Osteocyte (in vitro differentiated cells): ENCODE results near the gene ITPKB. TPM values are rescaled to one million over a fixed set of nuclear protein-coding genes. Genes with fewer than 3 reads are reported as not detected.
A peak's percentile ranks its signal among the peaks of the same experiment; 100 is the strongest.

Experiments used
- DNase-seq: peaks from one replicate; pipeline ENCODE4 v3.0.0; 2021; ENCODE audit warnings: mixed read lengths; ENCODE audit not compliant: unreplicated experiment; ENCODE audit errors: extremely low spot score
- H3K27ac Mint-ChIP-seq: one replicate; pipeline ENCODE4 v1.8.0; 2021; ENCODE audit warnings: mild to moderate bottlenecking, mixed read lengths; ENCODE audit not compliant: unreplicated experiment
- H3K27me3 Mint-ChIP-seq: one replicate; pipeline ENCODE4 v1.8.0; 2021; ENCODE audit warnings: mixed read lengths; ENCODE audit not compliant: unreplicated experiment
- H3K36me3 Mint-ChIP-seq: one replicate; pipeline ENCODE4 v1.8.0; 2021; ENCODE audit warnings: mixed read lengths; ENCODE audit not compliant: unreplicated experiment
- H3K4me1 Mint-ChIP-seq: one replicate; pipeline ENCODE4 v1.8.0; 2021; ENCODE audit warnings: mixed read lengths; ENCODE audit not compliant: unreplicated experiment
- H3K4me3 Mint-ChIP-seq: one replicate; pipeline ENCODE4 v1.8.0; 2021; ENCODE audit warnings: mild to moderate bottlenecking, moderate library complexity, mixed read lengths; ENCODE audit not compliant: unreplicated experiment
- H3K9me3 Mint-ChIP-seq: one replicate; pipeline ENCODE4 v1.8.0; 2021; ENCODE audit warnings: mixed read lengths; ENCODE audit not compliant: unreplicated experiment
- total RNA-seq: library from RNA; stranded (reverse); gene quantifications from 2 replicates; pipeline ENCODE4 v1.2.1, GENCODE V29; 2021
- TF ChIP-seq, protein P1 (sequence below): fragments of 200-600 bp; sonication (generic); IDR thresholded peaks from 2 replicates; pipeline ENCODE4 v1.5.0; 2021; ENCODE audit warnings: antibody characterized with exemption, mild to moderate bottlenecking, moderate library complexity

The ITPKB gene
- total RNA-seq, 1 donor from 2014 or later, result 28.3 TPM

GRCh38 chr1:226605318-226605950 is 133.6 kb downstream of the ITPKB start:
- TF ChIP-seq, protein P1, sequence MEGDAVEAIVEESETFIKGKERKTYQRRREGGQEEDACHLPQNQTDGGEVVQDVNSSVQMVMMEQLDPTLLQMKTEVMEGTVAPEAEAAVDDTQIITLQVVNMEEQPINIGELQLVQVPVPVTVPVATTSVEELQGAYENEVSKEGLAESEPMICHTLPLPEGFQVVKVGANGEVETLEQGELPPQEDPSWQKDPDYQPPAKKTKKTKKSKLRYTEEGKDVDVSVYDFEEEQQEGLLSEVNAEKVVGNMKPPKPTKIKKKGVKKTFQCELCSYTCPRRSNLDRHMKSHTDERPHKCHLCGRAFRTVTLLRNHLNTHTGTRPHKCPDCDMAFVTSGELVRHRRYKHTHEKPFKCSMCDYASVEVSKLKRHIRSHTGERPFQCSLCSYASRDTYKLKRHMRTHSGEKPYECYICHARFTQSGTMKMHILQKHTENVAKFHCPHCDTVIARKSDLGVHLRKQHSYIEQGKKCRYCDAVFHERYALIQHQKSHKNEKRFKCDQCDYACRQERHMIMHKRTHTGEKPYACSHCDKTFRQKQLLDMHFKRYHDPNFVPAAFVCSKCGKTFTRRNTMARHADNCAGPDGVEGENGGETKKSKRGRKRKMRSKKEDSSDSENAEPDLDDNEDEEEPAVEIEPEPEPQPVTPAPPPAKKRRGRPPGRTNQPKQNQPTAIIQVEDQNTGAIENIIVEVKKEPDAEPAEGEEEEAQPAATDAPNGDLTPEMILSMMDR, result no peak
- H3K4me3 Mint-ChIP-seq, result no peak overlapping the region
- no peaks in the 10 kb centered on the region for H3K36me3 Mint-ChIP-seq
- no peaks in the 10 kb centered on the region for H3K9me3 Mint-ChIP-seq
- peaks cover 36% of the 10 kb centered on the region for H3K4me1 Mint-ChIP-seq
- H3K27me3 Mint-ChIP-seq, result peaks cover 9% of the 10 kb centered on the region
- no peak for DNase-seq
- no peak overlapping the region for H3K27ac Mint-ChIP-seq

DNA sequence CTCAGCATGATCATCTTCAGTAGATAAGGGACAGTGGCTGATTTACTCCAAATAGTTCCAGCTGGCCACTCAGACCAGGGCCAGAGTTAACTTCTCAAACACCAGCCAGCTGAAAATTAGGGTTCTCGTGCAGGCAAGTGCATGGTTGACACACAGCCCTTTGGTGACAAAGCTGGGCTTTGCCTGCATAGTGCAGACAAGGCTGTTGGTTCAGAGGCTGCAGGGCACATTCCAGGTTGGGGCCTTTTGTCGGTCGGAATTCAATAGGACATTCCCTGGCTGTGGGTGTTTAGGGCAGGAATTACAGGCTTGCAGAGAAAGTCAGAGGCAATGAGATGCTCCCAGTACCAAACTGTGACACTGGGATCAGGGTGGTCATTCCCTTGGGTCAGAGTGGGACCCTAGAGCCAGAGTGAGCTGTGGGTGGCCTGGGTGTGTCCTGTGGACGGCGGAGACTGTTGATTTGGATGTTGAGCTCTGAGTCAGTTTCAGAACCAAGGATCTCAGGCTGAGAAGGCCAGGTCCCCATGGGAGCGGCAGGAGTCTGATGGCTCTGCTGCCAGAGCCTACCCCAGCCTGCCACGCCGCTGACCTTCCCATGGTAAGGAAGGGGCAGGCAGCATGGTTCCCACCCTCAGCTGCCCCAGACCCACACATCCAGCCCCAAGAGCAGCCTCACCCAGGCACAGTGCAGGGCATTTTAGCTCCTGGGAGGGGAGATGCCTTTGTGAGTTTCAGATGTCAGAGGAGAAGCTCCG is 134.3 kb downstream of the ITPKB start:
- H3K27me3 Mint-ChIP-seq, result peaks cover 12% of the 10 kb centered on the region
- H3K4me1 Mint-ChIP-seq, result peaks cover 36% of the 10 kb centered on the region
- no peak overlapping the region for H3K27ac Mint-ChIP-seq
- DNase-seq, result no peak
- TF ChIP-seq, protein P1, result no peak
- no peaks in the 10 kb centered on the region for H3K36me3 Mint-ChIP-seq
- no peak overlapping the region for H3K4me3 Mint-ChIP-seq
- H3K9me3 Mint-ChIP-seq, result no peaks in the 10 kb centered on the region

DNA sequence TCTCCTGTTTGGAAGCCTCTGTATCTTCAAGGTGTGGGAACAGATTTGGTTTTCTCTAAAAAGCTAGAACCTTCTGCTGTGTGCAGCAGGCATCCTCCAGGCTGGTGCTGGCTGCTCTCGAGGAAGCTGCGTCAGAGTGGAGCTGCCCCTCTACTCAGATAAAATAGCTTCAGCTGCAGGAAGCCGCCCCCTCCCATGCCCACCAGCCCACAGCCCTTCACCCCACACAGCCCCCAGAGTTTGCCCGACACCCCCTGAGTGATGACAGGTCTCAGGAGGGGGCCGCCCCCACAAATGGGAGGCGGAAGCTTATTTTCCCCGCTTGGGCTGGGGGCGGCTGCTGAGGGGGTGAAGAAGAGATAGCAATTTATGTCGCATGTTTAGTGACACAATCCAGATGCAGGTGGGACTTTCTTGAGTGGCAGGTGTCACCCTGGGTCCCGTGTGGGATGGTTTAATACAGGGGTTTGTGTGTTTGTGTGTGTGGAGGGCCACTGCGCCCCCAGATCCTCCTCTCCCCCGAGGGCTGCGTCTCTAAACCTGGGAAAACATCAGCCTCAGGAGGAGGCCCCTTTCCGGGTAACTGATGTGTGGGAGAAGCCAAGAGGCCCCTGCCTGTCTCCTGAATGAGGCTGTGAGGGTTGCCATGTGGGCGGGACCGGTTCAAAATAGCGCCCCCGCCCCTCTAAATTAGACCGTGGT is 135.1 kb downstream of the ITPKB start:
- H3K27ac Mint-ChIP-seq, result no peak overlapping the region

GRCh38 chr1:226603022-226603857 is 135.8 kb downstream of the ITPKB start:
- no peaks in the 10 kb centered on the region for H3K9me3 Mint-ChIP-seq
- peaks cover 17% of the 10 kb centered on the region for H3K27me3 Mint-ChIP-seq
- H3K4me1 Mint-ChIP-seq, result peaks cover 41% of the 10 kb centered on the region
- peak overlapping the region; percentile 82 for H3K27ac Mint-ChIP-seq
- no peaks in the 10 kb centered on the region for H3K36me3 Mint-ChIP-seq
- TF ChIP-seq, protein P1, result no peak
- DNase-seq, result no peak
- H3K4me3 Mint-ChIP-seq, result peak overlapping the region; percentile 3

More for the DNA sequence above, 135.1 kb downstream of the ITPKB start:
- H3K4me3 Mint-ChIP-seq, result no peak overlapping the region
- TF ChIP-seq, protein P1, result no peak
- no peaks in the 10 kb centered on the region for H3K9me3 Mint-ChIP-seq
- H3K4me1 Mint-ChIP-seq, result peaks cover 36% of the 10 kb centered on the region
- DNase-seq, result no peak
- peaks cover 10% of the 10 kb centered on the region for H3K27me3 Mint-ChIP-seq
- H3K36me3 Mint-ChIP-seq, result no peaks in the 10 kb centered on the region
